ENCODE data around the gene SPDYE16.
"Not testable (repeated sequence)": the region's sequence is repeated elsewhere in the genome, so short reads cannot be mapped to it uniquely, and the experiment has no call there.

Gene SPDYE16, protein sequence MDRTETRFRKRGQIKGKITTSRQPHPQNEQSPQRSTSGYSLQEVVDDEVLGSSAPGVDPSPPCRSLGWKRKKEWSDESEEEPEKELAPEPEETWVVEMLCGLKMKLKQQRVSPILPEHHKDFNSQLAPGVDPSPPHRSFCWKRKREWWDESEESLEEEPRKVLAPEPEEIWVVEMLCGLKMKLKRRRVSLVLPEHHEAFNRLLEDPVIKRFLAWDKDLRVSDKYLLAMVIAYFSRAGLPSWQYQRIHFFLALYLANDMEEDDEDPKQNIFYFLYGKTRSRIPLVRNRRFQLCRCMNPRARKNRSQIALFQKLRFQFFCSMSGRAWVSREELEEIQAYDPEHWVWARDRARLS

DNA sequence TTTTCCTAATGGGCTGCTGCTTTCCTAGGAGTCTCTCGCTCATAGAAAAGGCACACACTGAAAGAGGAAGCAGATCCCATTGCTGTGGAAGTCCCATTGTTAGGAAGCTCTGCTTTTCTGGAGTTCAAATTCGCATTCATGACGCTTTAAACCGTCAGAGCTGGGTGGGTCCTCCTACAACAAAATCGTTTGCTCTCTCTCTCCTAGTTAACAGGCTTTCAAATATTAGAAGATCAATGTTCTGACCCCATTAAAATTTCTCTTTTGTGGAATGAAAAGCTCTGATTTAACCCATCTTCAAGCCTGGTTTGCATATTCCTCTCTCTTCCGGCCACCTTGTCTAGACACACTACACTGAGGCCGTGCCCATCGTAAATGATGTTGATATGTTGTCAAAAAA, at the start of gene SPDYE16:
TSS of gene SPDYE16 (minus strand) at position 101 of the 400 bp plus-strand sequence. CDS start 1,838 bp downstream, outside the sequence.
- not testable (repeated sequence) for H3K4me1 ChIP-seq (ENCODE audit: insufficient read depth, low read length); H3K27me3 ChIP-seq (ENCODE audit: insufficient read depth, low read length); H3K4me3 ChIP-seq (ENCODE audit: low read length); H2AFZ ChIP-seq (ENCODE audit: low read depth, low read length); H3K36me3 ChIP-seq (ENCODE audit: insufficient read depth, low read length); H3K9me3 ChIP-seq (ENCODE audit: low read length)

- not testable (repeated sequence) for H3K36me3 ChIP-seq (ENCODE audit: insufficient read depth, low read length); H3K4me3 ChIP-seq (ENCODE audit: low read length); H2AFZ ChIP-seq (ENCODE audit: low read depth, low read length); H3K9me3 ChIP-seq (ENCODE audit: low read length); H3K4me1 ChIP-seq (ENCODE audit: insufficient read depth, low read length); H3K27me3 ChIP-seq (ENCODE audit: insufficient read depth, low read length)
These were observed 49.6 kb upstream of the SPDYE16 start for GRCh38 chr7:76592694-76593093.

DNA sequence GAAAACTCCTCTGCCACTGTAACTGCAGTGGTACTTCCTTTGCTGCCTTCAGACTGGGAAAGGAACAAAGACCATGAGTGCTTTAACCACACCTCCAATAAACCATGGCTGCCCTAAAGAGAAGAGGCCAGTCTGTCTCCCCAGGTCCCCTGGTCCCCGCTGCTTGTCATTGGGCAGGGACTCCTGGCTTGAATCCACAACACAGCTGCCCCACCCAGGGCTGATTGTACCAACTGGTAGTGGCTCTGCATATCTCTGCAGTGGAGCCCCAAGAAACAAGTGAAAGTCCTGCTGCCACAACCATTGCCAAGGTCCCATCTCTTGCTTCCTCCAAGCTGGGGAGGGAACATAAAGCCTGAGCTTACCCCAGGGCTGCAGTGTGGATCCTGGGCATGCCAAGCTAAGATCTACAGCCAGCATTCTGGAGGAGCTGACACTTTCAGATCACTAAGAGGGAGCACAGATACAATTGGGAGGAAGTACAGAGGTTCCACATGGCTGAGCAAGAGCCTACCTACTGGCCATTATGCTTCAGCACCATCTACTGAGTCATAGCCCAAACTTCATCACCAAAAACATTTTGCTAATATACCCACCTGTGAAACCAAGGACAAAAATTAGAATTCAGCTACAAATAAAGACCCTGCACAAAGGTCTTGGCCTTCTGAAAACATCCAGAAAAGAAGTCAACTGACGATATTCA, 48.7 kb upstream of the SPDYE16 start:
- H3K36me3 ChIP-seq (ENCODE audit: insufficient read depth, low read length); H2AFZ ChIP-seq (ENCODE audit: low read depth, low read length); H3K4me3 ChIP-seq (ENCODE audit: low read length); H3K9me3 ChIP-seq (ENCODE audit: low read length); H3K27me3 ChIP-seq (ENCODE audit: insufficient read depth, low read length); H3K4me1 ChIP-seq (ENCODE audit: insufficient read depth, low read length): not testable (repeated sequence)

GRCh38 chr7:76591033-76591432, 47.9 kb upstream of the SPDYE16 start:
- H3K36me3 ChIP-seq (ENCODE audit: insufficient read depth, low read length); H3K4me1 ChIP-seq (ENCODE audit: insufficient read depth, low read length); H2AFZ ChIP-seq (ENCODE audit: low read depth, low read length); H3K4me3 ChIP-seq (ENCODE audit: low read length); H3K9me3 ChIP-seq (ENCODE audit: low read length); H3K27me3 ChIP-seq (ENCODE audit: insufficient read depth, low read length): not testable (repeated sequence)

GRCh38 chr7:76588586-76588985, 45.5 kb upstream of the SPDYE16 start:
- H3K4me1 ChIP-seq (ENCODE audit: insufficient read depth, low read length) = not testable (repeated sequence)

GRCh38 chr7:76586585-76587315, 43.7 kb upstream of the SPDYE16 start:
- not testable (repeated sequence) for H3K27me3 ChIP-seq (ENCODE audit: insufficient read depth, low read length); H3K9me3 ChIP-seq (ENCODE audit: low read length); H3K4me1 ChIP-seq (ENCODE audit: insufficient read depth, low read length); H2AFZ ChIP-seq (ENCODE audit: low read depth, low read length); H3K4me3 ChIP-seq (ENCODE audit: low read length); H3K36me3 ChIP-seq (ENCODE audit: insufficient read depth, low read length)

More at GRCh38 chr7:76588586-76588985, 45.5 kb upstream of the SPDYE16 start:
- not testable (repeated sequence) for H3K36me3 ChIP-seq (ENCODE audit: insufficient read depth, low read length); H3K27me3 ChIP-seq (ENCODE audit: insufficient read depth, low read length); H3K4me3 ChIP-seq (ENCODE audit: low read length); H2AFZ ChIP-seq (ENCODE audit: low read depth, low read length); H3K9me3 ChIP-seq (ENCODE audit: low read length)

DNA sequence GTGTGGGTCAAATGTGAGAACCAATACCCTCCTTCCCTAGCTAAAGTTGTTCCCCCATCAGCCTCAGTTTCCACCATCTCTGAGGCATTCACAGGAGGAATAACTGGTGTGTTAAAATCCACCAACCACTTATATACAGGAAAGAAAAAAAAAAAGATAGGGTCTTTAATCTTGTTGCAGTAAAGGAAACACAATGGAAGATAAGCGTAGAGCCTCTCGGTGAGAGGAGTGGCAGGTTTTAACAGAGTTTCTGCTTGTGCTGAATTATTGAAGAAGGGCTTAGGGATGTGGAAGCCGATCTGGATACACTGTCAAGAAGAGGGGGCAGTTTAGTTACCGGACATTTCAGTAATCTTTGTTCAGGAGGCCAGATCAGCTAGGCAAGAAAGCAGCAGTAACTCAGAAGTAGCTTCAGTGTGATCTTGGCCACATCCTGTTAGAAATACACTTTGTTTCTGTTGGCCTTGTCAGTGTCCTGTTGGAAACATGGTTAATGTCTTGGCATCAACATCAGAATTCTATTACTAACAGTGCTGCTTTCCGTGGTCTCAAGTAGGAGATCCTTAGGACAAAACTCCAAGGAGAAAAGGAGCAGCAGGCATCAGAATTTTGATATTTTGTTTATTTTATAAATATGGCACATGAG, 40.7 kb upstream of the SPDYE16 start:
- not testable (repeated sequence) for H2AFZ ChIP-seq (ENCODE audit: low read depth, low read length); H3K9me3 ChIP-seq (ENCODE audit: low read length); H3K4me1 ChIP-seq (ENCODE audit: insufficient read depth, low read length); H3K27me3 ChIP-seq (ENCODE audit: insufficient read depth, low read length); H3K4me3 ChIP-seq (ENCODE audit: low read length); H3K36me3 ChIP-seq (ENCODE audit: insufficient read depth, low read length)

DNA sequence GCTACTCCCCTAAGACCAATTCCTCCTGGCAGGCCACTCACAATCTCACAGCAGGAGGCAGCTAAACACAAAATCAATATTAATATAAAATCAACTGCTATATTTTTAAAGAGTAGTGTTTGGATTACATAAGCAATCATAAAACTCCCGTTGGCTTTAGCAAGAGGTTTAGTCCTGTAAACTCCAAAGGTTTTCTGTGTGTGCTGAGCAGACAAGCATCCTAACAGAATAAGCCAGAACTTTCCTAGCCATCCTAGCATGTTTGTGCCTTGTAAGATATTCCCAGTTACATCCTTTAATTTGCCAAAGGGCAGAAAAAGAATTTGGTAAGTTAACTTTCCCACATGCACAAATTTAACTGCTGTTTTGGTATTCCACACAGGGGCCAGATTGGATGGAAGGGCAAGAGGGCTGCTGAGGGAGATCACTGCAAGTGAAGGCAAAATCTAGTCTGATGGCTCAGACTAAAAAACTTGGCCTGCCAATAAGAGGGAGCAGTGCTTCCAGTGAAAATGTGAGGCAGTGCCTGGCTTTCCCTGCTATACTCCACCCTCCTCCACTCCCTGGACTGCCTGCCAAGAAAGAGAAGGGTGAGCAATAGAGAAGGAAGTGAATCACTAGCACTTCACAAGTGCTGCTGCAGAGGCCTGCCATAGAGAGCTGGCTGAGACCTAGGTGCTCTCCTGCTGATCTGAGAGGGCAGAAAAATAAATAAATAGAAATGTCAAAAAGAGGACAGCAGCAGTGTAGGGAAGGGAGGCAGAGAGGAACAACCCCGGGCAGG, 39.9 kb upstream of the SPDYE16 start:
- not testable (repeated sequence) for H2AFZ ChIP-seq (ENCODE audit: low read depth, low read length); H3K9me3 ChIP-seq (ENCODE audit: low read length); H3K36me3 ChIP-seq (ENCODE audit: insufficient read depth, low read length); H3K27me3 ChIP-seq (ENCODE audit: insufficient read depth, low read length); H3K4me3 ChIP-seq (ENCODE audit: low read length); H3K4me1 ChIP-seq (ENCODE audit: insufficient read depth, low read length)

DNA sequence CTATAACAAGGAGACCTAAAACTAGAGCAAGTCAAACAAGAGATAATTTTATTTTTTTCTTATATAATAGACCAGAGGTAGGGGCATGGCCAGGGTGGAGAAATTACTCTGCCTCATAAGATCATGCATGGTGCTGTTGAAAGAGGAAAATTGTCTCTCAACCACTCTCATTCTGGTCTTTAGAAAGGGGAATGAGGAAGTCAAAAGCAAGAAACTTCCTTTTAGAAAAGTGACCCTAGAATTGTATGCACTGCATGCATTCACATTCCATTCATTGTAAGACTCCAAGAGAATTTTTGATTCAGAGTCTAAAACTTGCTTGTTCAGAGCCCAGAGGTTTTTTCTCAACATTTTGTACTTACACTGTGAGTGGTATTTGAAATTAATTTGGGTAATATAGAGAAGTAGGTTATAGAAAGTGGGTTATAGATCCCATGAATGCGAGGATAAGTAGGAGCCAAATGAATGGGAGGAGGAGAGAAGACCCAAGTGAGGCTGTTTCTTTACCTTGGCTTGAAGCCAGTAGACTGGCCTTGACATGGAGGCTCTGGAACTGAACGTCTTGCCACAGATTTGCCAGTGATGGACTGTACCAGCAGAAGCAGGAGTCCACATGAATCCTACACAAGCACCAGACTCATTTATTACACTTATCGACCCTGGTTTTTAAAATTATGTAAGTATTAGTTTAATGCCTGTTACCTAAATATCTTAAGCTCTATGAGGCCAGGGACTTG, 33.0 kb upstream of the SPDYE16 start:
- H3K4me1 ChIP-seq (ENCODE audit: insufficient read depth, low read length); H2AFZ ChIP-seq (ENCODE audit: low read depth, low read length); H3K36me3 ChIP-seq (ENCODE audit: insufficient read depth, low read length); H3K9me3 ChIP-seq (ENCODE audit: low read length); H3K27me3 ChIP-seq (ENCODE audit: insufficient read depth, low read length); H3K4me3 ChIP-seq (ENCODE audit: low read length): not testable (repeated sequence)

- H3K9me3 ChIP-seq (ENCODE audit: low read length); H3K4me1 ChIP-seq (ENCODE audit: insufficient read depth, low read length); H3K27me3 ChIP-seq (ENCODE audit: insufficient read depth, low read length); H3K4me3 ChIP-seq (ENCODE audit: low read length); H2AFZ ChIP-seq (ENCODE audit: low read depth, low read length); H3K36me3 ChIP-seq (ENCODE audit: insufficient read depth, low read length): not testable (repeated sequence)
These were observed 32.3 kb upstream of the SPDYE16 start for GRCh38 chr7:76575431-76575830.

DNA sequence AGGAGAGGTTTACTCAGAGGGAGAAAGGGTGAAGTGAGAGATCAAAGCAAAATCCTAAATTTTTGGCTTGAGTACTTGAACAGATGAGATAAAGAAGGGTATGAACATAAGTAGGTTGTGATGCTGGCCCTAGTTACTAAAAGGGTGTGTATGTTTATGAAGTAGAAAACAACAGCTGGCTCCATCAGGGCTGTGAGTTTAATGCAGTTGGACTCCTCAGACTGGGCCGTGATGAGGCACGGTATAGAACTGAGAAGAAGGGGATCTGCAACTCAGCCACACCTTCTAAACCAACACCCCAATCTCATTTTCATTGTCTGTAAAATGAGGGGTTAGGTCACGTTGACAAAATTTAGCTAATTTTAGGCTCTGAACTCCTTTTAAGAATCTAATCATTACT, 29.2 kb upstream of the SPDYE16 start:
- not testable (repeated sequence) for H3K9me3 ChIP-seq (ENCODE audit: low read length); H2AFZ ChIP-seq (ENCODE audit: low read depth, low read length); H3K36me3 ChIP-seq (ENCODE audit: insufficient read depth, low read length); H3K27me3 ChIP-seq (ENCODE audit: insufficient read depth, low read length); H3K4me1 ChIP-seq (ENCODE audit: insufficient read depth, low read length); H3K4me3 ChIP-seq (ENCODE audit: low read length)

DNA sequence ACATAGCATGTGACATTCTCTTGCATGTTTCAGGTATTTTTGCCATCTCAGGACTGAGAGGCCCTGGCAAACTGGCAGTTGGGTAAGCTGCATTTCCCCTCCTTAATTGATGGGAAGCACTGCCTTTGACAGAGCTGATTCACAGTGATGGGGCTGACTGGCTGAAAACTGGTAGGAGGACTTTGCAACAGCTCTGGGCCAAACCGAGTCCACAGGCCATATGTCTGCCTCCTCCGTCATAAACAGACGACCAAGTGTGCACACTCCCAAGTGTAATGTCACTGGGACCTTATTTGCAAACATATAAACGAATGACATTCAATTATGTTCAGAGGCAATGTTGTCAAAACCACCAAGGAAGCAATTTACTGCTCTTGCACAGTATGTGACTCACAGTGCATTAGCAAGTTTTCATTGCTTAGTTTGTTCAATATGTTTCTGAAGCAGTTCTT, 27.3 kb upstream of the SPDYE16 start:
- H3K36me3 ChIP-seq (ENCODE audit: insufficient read depth, low read length); H3K4me1 ChIP-seq (ENCODE audit: insufficient read depth, low read length); H2AFZ ChIP-seq (ENCODE audit: low read depth, low read length); H3K9me3 ChIP-seq (ENCODE audit: low read length); H3K27me3 ChIP-seq (ENCODE audit: insufficient read depth, low read length); H3K4me3 ChIP-seq (ENCODE audit: low read length): not testable (repeated sequence)
